HG03575 (cell line): ENCODE results near the gene BCL2L12.
"Not testable (repeated sequence)": the region's sequence is repeated elsewhere in the genome, so short reads cannot be mapped to it uniquely, and the experiment has no call there.

Experiments used
- ATAC-seq: cut with Tn5 transposase; IDR thresholded peaks from one replicate; pipeline ENCODE4 v1.9.1; 2021; ENCODE audit not compliant: unreplicated experiment, insufficient number of reproducible peaks, low FRiP score; ENCODE audit errors: extremely low read depth

BCL2L12 gene, protein sequence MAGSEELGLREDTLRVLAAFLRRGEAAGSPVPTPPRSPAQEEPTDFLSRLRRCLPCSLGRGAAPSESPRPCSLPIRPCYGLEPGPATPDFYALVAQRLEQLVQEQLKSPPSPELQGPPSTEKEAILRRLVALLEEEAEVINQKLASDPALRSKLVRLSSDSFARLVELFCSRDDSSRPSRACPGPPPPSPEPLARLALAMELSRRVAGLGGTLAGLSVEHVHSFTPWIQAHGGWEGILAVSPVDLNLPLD

GRCh38 chr19:49665351-49666119, at the start of gene BCL2L12, which contains the start of gene IRF3:
Gene BCL2L12 (plus strand): TSS chr19:49665933. CDS start chr19:49666693, 760 bp downstream.
Gene IRF3 (minus strand): TSS chr19:49665857. CDS start chr19:49664838, 1,019 bp downstream.
- ATAC-seq = no peak

- no peak for ATAC-seq
These were observed 49.2 kb upstream of the BCL2L12 start for GRCh38 chr19:49616532-49616931.

DNA sequence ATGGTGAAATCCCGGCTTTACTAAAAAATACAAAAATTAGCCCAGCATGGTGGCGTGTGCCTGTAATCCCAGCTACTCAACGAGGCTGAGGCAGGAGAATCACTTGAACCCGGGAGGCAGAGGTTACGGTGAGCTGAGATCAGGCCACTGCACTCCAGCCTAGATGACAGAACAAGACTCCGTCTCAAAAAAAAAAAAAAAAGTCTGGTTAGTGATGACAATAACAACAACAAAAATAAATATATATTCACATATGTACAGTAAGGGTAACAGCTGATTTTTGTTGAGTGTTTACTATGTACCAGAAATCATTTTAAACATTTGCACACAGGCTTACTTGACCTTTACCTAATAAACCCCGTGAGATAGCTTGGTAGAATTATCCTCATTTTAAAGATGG, 48.8 kb upstream of the BCL2L12 start:
- ATAC-seq = no peak

- ATAC-seq = not testable (repeated sequence)
These were observed 47.9 kb upstream of the BCL2L12 start for GRCh38 chr19:49617860-49618259.

DNA sequence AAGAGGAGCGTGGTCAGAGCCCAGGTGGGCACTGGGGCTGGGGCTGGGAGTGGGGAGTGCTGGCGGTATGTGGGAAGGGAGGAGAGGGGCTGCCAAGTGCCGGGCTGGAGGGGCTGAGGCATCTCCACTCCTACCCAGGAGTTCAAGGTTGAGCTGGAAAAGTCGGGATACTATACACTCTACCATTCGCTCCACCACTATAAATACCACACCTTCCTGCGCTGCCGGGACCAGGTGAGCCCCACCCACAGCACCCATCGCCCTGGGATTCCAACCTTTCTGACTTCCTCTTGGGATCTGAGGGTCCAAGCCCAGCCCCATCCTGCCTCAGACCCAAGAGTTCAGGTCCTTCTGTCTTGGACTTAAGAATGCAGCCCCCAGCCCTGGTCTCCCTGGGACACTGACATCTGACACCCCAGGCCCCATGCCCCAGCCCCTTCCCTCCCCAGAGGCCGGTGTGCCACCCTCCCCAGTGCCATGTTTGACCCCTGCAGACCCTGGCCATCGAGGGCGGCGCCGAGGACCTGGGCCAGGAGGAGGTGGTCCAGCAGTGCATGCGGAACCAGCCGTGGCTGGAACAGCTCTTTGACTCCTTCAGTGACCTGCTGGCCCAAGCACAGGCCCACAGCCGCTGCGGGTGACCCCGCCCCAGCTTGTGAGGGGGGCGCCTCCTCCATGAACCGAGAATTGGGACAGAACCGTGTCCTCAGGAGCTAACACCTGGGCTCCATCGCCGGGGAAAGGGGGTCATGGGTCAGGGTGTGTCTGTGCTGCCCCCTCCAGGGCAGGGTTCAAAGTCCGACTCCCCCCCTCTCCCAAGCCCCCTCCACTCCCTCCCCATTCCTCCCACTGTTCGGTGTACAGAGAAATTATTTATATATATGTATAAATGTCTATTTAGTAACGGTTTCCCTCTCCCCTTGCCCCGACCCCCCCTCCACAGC, 40.5 kb upstream of the BCL2L12 start:
- ATAC-seq = no peak

DNA sequence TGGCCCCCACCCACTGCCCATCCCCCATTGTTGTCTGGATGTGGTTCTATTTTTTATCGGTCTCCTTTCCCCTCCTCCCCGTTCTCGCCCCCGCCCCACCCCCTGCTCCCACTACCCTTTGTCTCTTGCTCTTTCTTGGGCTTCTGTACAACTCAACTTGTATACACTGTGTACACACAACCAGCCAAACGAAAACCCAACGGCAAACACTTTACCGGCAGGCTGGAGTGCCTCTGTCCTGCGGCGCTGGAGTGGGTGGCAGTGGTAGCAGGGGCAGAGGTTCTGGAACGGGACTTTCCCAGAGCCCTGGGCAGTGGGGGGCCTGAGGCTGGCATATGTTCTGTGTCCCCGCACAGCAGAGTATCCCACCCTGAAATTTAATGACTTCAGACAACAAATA, 39.5 kb upstream of the BCL2L12 start:
- no peak for ATAC-seq

DNA sequence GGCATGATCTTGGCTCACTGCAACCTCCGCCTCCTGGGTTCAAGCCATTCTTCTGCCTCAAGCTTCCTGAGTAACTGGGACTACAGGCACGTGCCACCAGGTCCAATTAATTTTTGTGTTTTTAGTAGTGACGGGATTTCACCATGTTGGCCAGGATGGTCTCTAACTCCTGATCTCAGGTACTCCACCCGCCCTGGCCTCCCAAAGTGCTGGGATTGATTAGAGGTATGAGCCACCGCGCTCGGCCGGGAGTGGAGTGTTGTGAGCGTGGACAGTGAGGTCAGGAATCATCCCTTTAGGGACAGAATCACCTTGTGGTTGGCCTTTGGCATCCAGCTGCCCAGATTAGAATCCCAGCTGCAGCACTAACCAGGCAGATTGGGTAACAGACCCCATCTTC, 36.1 kb upstream of the BCL2L12 start:
- no peak for ATAC-seq

DNA sequence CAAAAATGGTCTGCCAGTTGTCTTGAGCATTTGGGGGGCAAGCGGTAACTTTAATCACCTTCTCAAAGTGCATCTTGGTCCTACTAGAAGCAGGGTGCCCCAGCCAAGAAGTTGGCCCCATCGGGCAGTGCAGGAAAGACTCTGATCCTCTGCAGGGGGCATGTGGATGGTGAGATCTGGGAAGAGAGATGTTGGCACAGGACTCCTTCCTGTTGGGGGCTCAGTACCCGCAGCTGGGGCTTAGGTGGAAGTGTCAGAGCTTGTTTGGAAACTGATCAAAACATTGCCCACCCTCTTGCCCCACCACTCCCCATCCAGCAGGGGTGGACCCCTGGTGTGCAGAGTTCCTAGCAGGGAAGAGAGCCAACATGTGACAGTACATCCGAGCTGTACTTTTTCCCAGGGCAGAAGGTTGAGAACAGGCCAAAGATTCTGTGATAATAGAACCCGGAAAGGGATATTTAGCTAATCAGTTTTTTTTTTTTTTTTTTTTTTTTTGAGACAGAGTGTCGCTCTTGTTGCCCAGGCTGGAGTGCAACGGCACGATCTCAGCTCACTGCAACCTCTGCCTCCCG, 34.6 kb upstream of the BCL2L12 start:
- ATAC-seq = no peak

- ATAC-seq = no peak
These were observed 34.0 kb upstream of the BCL2L12 start for GRCh38 chr19:49631610-49632192.

DNA sequence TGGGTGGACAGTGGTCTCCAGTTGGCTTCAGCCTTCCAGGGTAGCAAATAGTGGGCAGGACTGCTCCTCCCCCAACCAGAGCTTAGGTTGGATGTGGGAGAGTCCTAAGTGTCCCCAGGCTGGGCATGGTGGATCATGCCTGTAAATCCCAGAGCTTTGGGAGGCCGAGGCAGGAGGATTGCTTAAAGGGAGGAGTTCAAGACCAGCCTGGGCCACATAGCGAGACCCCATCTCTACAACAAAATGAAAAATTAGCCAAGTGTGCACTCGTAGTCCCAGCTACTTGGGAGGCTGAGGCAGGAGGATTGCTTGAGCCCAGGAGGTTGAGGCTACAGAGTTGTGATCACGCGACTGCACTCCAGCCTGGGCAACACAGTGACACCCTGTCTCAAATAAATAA, 33.2 kb upstream of the BCL2L12 start:
- no peak for ATAC-seq

DNA sequence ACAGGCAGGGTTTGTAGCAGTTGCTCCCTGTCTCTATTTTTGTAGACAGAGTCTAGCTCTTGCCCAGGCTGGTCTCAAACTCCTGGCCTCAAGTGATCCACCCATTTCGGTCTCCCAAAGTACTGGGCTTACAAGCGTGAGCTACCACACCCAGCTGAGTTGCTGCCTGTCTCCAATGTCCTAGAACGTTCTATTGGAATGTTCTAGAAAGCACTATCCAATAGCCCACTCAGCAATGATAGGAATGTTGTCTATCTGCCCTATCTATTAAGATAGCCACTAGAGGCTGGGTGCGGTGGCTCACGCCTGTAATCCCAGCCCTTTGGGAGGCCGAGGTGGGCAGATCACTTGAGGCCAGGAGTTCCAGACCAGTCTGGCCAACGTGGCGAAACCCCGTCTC, 32.5 kb upstream of the BCL2L12 start:
- not testable (repeated sequence) for ATAC-seq

GRCh38 chr19:49635530-49636232, 30.1 kb upstream of the BCL2L12 start:
- ATAC-seq = no peak

- no peak for ATAC-seq
These were observed 29.4 kb upstream of the BCL2L12 start for GRCh38 chr19:49636233-49636932.

DNA sequence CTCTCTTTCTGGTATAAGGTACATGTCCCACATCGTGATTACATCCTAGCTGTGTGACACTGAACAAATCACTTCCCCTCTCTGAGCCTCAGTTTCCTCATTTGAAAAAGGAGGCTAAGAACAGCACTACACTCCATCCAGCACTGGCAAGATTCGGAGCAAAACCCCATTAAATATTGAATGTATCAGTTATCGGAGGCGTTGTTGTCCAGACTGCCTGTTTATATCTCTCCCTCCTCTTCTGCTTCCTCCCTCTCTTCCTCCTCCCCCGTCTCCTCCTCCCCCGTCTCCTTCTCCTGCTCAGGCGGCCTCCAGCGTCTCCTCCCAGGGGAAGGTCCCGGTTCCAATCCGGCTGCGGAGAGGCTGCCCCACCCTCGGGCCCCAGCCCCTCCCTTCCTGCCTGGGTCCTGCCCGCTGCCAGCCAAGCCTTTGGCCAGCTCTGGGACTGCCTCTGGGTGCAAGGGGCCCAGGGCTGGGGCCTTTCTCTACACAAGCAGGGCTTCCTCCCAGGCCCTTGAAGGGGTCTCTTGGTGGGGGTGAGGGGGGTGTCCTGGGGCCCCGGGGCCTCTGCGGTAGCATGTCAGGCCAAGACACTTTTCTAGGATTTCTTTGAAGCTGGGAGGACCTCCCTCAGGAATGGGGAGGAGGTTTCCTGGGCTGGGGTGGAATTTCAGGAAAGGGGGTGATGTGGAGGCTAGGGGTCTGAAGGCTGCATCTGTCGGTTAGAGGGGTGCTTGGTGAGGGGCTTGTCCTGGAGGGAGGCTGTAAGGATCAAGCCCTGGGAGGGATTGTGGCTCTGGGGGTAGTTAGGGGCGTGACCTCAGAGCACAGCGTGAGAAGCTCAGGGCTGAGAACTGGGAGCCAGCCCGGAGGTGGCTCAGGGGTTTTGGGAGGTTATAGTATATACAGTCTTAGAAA, 27.7 kb upstream of the BCL2L12 start:
- ATAC-seq = no peak

- no peak for ATAC-seq
These were observed 26.2 kb upstream of the BCL2L12 start for GRCh38 chr19:49639401-49640112.
